Mammary microvascular endothelial cell (primary cell): Measurements from ENCODE around the gene HOXB7. TPM values are rescaled to one million over a fixed set of nuclear protein-coding genes. Genes with fewer than 3 reads are reported as not detected.

Experiments used
- total RNA-seq: library from RNA; depleted of rRNA; stranded (reverse); fragments of >200 nt; gene quantifications from 2 replicates; pipeline ENCODE4 v1.2.3, GENCODE V29; 2015

HOXB7 gene
- 35.2 and 45.3 TPM in 2 replicates for total RNA-seq

DNA sequence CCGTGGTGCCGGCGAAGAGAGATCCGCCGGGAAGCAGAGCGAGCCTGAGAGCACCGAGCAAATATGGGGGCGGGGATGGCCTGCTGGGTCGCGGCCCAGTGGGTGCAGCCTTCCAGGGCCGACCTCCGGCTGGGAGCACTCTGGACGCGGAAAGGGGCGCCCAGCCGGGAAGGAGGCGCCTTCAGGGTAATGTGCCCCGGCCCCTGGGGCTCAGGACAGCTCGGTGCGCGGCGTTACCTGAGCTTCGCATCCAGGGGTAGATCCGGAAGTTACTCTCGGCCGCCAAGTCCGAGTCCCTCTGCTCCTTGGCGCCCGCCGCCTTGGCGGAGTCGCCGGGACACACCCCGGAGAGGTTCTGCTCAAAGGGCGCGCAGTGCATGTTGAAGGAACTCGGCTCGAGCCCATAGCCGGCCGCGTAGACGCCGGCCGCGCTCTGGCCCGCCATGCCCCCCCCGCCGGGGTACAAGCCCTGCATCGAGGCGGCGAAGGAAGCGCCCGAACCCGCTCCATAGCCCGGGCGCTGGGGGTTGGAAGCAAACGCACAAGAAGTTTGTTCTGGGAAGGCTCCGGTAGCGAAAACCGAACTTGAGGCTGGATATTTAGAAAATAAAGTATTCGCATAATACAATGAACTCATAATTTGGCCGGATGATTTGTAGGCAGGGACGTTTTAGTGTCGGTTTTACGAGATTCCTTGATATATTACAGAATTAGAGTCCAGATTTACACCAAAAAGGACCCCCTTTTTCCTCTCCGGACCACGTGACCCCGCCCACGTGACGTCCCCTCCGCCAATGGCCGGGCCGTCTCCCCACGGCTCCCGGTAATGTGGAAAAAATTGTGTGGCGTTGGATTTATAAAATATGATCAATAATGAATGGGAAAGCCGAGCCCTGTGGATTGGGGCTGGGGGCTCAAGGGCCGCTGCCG, at the start of gene HOXB7:
Gene HOXB7, minus strand, starts transcription at position 736 of the 930 bp plus-strand sequence. Its CDS starts 99 bp downstream, at position 637.

DNA sequence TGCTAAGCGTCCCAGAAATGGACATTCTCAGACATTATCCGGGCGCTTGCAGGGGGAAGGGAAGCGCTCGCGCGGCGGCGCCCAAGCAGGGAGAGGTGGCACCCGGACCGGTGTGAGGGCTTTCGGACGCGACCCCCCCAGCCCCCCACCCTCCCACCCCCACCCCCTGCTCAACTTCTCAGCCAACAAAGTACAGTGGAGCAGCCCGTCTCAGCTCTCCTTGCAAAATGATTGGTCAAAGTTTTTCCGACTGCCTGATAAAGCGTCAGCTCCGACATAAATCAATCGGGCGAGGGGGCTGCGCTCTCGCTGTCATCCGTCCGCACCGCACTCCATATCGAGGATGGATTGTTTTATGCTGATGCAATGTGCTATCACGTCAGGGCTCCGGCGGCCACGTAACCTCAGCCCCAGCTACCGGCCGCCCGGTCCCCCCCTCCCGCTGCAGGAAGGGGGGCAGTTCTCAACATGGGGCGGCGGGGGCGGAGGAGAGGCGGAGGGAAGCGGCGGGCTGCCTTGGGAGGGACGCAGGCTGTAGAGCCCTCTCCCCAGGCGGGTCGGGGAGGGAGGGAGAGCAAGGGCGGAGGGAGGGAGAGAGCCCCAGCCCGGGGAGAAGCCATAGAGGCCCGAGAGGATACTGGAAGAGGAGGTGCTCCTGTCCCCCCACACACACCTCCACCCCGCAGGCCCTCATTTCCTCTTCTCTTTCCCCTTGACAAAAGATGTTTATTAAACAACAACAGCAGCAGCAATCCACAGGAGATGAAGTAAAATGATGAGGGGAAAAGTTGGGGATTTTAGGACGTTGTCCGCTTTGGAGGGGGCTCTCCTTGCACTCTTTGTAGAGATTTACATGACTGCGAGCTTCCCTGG, 15.7 kb upstream of the HOXB7 start, which contains the start of gene HOXB9:
Gene HOXB9, minus strand, starts transcription at position 114 of the 873 bp plus-strand sequence. Its CDS starts 89 bp downstream, at position 25.

DNA sequence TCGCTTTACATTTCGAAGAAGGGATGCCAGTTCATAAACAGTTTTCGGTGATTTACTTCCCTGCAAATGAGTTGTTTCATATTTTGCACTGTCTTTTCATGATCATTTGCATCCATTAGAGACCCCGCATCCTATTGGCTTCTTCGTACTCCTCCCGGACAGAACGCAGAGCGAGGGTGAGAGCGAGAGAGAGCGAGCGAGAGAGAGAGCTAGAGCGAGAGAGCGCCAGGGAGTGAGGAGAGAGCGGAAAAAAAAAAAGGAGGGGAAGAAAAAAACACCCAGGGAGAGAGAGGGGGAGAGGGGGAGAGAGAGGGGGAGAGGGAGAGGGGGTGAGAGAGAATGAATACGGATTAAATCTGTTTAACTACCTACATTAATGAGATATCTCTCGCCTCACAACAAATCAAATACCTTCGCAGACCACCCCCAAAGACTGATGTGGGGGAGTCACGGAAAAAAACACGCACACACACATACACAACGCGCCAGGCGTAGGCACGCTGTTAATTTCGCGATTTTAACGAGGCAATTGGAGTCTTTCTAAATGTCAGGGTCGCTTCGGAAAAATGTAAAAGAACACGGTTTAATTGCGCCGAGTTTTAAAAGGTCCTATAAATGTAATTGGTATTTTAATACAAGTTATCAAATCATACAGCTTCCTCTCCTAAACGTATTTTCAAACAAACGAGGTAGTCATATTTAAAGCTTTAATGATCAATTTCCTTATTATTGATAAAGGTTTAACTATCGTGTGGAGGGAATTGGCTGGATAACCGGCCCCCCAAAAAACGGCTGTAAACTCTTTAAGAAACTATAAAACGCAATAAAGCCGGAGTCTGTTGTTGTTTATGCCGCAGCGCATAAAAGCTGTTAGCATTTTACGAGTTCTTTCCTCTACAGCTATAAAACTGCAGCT, 4.5 kb upstream of the HOXB7 start, which contains the start of gene HOXB8:
Gene HOXB8, minus strand, starts transcription at position 246 of the 916 bp plus-strand sequence. CDS start 588 bp downstream, outside the sequence.

DNA sequence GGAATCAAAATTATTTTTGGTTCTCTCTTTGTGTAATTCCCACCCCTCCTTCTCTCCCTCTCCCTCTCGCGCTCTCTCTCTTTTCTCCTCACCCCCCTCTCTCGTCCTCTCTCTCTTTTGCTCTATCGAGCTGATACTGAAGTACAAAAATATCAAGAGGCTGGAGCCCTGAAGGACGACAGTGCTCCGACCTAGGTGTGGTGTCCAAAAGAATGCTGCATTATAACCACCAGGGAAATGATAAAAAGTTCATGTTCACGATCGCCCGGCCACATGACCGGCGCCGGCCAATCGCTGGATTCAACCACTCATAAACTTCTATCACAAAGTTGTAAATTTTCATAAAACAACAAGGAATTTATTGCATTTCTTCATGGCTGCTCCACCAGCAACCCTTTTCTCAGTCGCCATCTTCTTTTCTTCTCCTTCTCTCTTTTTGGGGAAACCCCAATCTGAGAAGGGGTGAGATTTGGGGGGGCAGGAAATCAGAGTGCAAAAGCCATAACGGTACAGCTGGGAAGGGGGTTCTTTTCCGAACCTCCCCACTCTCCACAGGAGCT, 6.0 kb downstream of the HOXB7 start, which contains the start of gene HOXB6:
Gene HOXB6, minus strand, starts transcription at position 217 of the 560 bp plus-strand sequence. CDS start 6,836 bp downstream, outside the sequence.

DNA sequence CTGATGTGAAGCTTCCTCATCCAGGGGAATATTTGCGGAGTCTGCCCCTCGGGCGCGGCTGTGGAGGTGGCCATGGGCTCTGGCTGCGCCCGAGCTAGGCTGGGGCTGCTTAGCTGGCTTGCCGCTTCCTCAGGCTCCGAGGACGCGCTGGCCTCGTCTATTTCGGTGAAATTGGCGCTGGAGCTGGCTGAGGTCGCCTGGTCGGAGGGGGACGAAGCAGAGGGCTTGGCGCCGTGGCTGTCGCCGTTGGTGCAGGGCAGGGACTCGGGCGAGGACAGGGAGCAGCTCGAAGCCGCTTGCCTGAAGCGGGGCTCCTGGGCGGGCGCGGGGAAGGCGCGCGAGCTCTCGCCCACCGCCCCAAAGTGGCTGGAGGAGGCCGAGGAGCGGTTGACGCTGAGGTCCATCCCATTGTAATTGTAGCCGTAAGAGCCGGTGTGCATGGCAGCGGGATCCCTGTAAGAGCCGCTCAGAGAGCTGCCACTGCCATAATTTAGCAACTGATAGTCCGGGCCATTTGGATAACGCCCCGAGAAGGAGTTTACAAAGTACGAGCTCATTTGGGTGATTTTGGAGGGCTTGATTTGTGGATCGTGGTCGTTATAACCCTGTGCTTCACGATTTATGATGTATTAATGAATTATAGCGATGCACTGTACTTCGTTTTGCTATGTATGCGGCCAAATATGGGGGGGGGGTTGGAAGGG, 17.5 kb downstream of the HOXB7 start, which contains the start of gene HOXB5:
Gene HOXB5, minus strand, starts transcription at position 654 of the 704 bp plus-strand sequence. Its CDS starts 97 bp downstream, at position 557.

DNA sequence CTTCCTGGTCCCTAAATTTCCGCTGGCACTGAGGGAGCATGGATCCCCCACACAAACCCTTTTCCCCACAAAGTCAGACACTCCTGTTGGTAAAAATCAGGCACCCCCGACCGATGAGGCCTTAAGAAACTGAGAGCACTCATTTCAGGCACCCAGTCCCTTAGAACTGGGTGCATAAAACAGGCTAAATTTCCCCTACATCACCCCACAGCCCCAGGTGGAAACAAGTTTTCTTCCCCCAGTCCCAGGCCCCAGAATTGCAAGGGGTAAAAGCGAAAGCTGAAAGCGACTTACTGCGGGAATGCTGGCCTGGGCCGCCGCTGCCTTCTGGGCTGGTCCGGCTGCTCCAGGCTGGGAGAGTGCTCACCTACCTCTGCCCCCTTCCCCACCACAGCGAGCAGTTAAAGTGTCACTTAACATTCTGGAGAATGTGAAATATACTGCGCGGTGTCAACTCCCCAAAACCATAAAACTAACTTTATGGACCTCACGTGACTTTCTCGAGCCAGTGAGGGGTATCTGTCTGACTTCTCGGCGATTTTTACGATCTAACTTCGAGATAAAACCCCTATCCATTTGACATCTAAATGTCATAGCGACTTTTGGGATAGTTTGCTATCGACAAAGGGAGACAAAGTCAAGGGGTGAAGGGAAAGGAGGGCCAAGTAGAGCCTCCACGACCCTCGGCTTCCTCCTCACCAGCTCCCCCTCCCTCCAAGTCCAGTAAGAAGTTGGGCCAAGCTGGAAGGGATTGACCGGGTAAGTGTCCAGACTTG, 20.8 kb downstream of the HOXB7 start, which contains the start of gene HOXB3:
Gene HOXB3, minus strand, starts transcription at position 411 of the 776 bp plus-strand sequence. CDS start 37,767 bp downstream, outside the sequence.

DNA sequence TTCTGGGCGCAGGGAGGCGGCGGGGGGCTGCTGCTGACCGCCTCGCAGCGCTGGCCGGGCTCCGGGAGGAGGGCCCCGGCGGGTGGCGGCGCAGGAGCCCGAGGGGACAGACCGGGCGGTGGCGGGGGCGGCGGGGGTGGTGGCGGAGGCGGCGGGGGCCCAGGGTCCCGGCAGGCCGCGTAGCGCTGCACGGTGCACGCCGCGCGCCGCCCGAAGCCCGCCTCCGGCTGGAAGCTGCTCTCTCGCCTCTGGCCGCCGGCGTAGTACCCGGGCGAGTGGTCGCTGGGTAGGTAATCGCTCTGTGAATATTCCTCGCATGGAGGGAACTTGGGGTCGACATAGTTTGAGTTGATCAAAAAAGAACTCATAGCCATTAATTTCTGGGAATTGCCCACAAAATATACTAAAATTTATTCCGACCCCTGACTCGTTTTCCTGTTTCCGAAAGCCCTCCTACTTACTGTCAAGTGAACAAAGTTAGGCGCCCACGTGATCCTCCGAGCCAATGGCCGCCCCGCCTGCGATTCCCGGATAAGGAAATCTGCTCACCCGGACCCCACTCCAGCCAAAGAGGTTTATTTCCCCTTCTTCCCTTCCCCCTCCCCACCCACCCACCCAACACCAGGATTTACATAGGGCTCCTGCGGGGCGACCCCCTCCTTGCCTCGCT, 32.7 kb downstream of the HOXB7 start, which contains the start of gene HOXB4:
Gene HOXB4, minus strand, starts transcription at position 405 of the 670 bp plus-strand sequence. Its CDS starts 31 bp downstream, at position 374.

Other genes with a start within 250 kb of the HOXB7 start
- gene SKAP1, start 180.8 kb downstream of the HOXB7 start, total RNA-seq: 0.07 and 0.69 TPM in 2 replicates
- gene HOXB1, start 80.0 kb downstream of the HOXB7 start, total RNA-seq: not detected in 2 replicates
- 11.6 and 16.8 TPM in 2 replicates for gene HOXB2, start 65.9 kb downstream of the HOXB7 start, total RNA-seq
- 6.7 and 6.9 TPM in 2 replicates for gene HOXB4, start 32.7 kb downstream of the HOXB7 start, total RNA-seq
- 4.5 and 8.5 TPM in 2 replicates for gene HOXB3, start 20.8 kb downstream of the HOXB7 start, total RNA-seq
- 0.54 and 1.1 TPM in 2 replicates for gene HOXB5, start 17.2 kb downstream of the HOXB7 start, total RNA-seq
- gene HOXB6, start 6.0 kb downstream of the HOXB7 start, total RNA-seq: 39.8 and 43.2 TPM in 2 replicates
- gene HOXB8, start 4.3 kb upstream of the HOXB7 start, total RNA-seq: 15.5 and 22.9 TPM in 2 replicates
- gene HOXB9, start 15.3 kb upstream of the HOXB7 start, total RNA-seq: 10.6 and 12.9 TPM in 2 replicates
- gene PRAC1, start 111.5 kb upstream of the HOXB7 start, total RNA-seq: not detected in 2 replicates
- not detected in 2 replicates for gene PRAC2, start 112.2 kb upstream of the HOXB7 start, total RNA-seq
- not detected in 2 replicates for gene HOXB13, start 117.7 kb upstream of the HOXB7 start, total RNA-seq
- not detected in 2 replicates for gene TTLL6, start 206.2 kb upstream of the HOXB7 start, total RNA-seq
- gene CALCOCO2, start 220.0 kb upstream of the HOXB7 start, total RNA-seq: 38.4 and 47.0 TPM in 2 replicates